Astrocyte of the cerebellum (primary cell): ENCODE measurements around the gene GPC5.

Experiments used
- DNase-seq: peaks from one replicate; pipeline ENCODE4 v3.0.0-alpha.2; 2011; ENCODE audit warnings: low read depth
- H3K4me3 ChIP-seq: 2 replicates; pipeline ENCODE4 v1.5.1; 2011; ENCODE audit warnings: mild to moderate bottlenecking, low read depth, low read length, moderate library complexity
- in situ Hi-C: cut with HindIII; loops from 2 replicates; pipeline ENCODE4 v1.10.0; 2017; ENCODE audit warnings: low sequenced_read_pairs
- TF ChIP-seq, protein P1 (sequence below): IDR thresholded peaks from 2 replicates; pipeline ENCODE4 v1.5.1; 2012; ENCODE audit warnings: low read length, low read depth, moderate library complexity, mild to moderate bottlenecking; ENCODE audit errors: missing control alignments

The GPC5 gene

GRCh38 chr13:92560883-92561282, 1162.5 kb downstream of the GPC5 start:
- no peak for DNase-seq
- in situ Hi-C loops: no loop called here
- no peak overlapping the region for H3K4me3 ChIP-seq
- TF ChIP-seq, protein P1, sequence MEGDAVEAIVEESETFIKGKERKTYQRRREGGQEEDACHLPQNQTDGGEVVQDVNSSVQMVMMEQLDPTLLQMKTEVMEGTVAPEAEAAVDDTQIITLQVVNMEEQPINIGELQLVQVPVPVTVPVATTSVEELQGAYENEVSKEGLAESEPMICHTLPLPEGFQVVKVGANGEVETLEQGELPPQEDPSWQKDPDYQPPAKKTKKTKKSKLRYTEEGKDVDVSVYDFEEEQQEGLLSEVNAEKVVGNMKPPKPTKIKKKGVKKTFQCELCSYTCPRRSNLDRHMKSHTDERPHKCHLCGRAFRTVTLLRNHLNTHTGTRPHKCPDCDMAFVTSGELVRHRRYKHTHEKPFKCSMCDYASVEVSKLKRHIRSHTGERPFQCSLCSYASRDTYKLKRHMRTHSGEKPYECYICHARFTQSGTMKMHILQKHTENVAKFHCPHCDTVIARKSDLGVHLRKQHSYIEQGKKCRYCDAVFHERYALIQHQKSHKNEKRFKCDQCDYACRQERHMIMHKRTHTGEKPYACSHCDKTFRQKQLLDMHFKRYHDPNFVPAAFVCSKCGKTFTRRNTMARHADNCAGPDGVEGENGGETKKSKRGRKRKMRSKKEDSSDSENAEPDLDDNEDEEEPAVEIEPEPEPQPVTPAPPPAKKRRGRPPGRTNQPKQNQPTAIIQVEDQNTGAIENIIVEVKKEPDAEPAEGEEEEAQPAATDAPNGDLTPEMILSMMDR: no peak

DNA sequence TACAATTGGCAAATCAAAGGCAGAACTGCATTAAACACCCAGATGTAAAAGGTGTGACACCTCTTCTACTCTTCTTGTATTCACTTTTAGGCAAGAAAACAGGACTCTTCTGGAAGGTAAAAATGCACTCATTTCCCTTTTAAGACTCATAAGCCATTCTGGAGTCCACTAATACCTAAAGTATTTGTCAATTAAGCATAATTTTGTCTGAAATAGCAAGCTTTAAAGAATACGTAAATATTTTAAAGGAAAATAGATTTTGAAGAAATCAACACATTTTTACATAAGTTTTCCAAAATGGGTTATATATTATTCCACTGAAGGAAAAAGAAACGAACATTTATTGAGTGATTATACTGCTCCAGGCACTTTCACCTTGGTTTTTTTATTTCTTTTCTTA, 1166.5 kb downstream of the GPC5 start:
- TF ChIP-seq, protein P1: no peak
- DNase-seq: no peak
- in situ Hi-C loops: no loop called here
- H3K4me3 ChIP-seq: no peak overlapping the region

GRCh38 chr13:92566767-92567166, 1168.3 kb downstream of the GPC5 start:
- no peak for DNase-seq
- no peak overlapping the region for H3K4me3 ChIP-seq
- TF ChIP-seq, protein P1: no peak
- in situ Hi-C loops: no loop called here

- DNase-seq: no peak
- TF ChIP-seq, protein P1: no peak
- no peak overlapping the region for H3K4me3 ChIP-seq
- in situ Hi-C loops: no loop called here
Measured at GRCh38 chr13:92572190-92572589, 1173.8 kb downstream of the GPC5 start.

GRCh38 chr13:92573467-92574057, 1175.1 kb downstream of the GPC5 start:
- DNase-seq: peak; percentile 2
- in situ Hi-C loops: no loop called here
- TF ChIP-seq, protein P1: no peak
- H3K4me3 ChIP-seq: no peak overlapping the region

GRCh38 chr13:92574499-92574898, 1176.1 kb downstream of the GPC5 start:
- in situ Hi-C loops: no loop called here
- TF ChIP-seq, protein P1: no peak
- DNase-seq: no peak

More at GRCh38 chr13:92574499-92574898, 1176.1 kb downstream of the GPC5 start:
- no peak overlapping the region for H3K4me3 ChIP-seq
